CD4-positive, alpha-beta T cell treated with Interleukin-10 for 1 hour (primary cell): ENCODE data around the gene MMP20.

ENCODE experiments used
- DNase-seq: peaks from one replicate; pipeline ENCODE4 v3.0.0-alpha.2; 2020

The MMP20 gene

DNA sequence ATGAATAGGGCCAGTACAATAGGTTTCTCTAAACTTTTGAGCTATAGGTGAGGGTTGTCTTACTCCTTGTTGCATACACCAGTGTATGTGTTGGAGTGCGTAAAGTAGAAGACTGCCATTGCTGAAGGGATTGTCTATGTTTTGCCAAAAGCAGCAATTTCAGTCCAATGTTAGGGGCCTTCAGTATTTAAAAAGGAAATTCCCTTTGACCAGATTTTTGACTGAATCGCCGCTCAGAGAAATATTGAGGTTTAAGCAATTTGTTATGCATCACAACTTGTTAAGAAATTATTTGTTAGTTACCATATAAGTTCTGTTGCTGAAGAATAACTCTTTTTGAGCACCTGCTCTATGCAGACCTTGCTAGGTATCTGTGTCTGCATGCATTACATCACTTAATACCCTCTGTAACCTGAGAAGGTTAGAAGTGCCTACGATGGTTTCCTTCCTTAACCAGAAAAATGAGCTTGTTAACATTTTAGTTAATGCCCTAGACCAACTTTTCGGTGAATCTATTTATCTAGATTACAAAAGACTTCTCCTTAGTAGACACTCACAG, 33.9 kb downstream of the MMP20 start:
- no peak for DNase-seq

DNA sequence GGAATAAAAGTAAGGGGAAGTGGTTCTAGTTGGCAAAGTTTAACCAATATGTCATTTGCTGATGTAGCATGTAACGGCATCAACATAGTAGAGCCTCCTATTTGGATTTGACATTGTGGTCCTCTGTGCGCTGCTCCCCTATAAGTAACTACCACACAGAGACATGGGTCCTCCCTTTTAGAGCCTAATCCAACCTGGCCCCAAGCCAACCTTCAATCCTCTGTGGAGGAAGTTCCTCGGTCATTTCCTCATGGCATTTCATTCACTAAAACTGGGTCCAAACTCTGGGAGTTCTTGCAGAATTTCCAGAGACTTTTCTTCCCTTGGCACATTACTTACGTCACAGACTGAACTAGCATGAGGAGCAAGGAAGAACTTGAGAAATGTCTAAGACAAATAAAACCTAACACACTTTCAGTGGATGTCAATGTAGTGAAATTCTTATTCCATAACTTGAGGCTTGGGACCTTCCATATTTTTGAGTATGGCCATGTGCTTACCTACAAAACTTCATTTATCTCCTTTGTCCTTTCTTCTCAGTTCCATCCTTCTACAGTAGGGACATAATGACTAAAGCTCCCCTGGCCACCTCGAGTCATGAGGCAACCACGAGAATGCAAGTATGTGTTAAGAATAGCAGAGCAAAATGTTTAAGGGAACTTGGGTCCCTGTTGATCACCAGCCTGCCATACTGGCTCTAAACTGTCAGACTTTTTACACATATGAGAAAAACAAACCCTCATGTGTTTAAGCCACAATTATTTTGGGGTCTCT, 34.7 kb downstream of the MMP20 start:
- no peak for DNase-seq

DNA sequence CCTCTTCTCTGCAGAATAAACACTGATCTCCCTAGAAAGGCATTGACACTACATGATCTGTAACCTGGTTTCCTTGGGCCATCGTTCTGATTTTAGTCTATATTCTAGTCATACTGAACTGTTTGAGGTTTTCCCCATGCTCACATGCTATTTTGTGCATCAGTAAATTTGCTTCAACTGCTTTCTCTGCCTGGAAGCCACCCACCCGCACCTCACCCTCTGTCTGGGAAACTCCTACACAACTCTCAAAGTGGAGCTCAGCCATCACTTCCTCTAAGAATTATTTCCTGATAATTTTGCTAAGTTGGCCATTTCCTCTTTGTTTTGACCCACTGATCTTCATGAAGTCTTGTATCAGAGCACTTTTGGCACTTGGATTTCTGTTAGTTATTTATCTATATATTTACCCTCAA, 36.1 kb downstream of the MMP20 start:
- no peak for DNase-seq

DNA sequence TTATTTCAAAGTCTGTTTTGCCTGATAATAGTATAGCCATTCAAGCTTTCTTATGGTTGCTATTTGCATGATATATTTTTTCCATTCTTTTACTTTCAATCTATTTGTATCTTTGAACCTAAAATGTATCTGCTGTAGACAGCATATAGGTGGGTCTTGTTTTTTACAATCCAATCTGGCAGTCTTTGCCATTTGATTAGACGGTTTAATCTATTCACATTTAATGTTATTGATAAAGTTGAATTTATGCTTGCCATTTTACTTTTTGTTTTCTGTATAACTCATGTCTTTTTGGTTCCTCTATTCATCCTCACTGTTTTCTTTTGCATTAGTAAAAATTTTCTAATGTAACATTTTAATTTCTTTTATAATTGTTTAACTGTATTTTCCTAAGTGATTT, 37.4 kb downstream of the MMP20 start:
- DNase-seq = no peak

DNA sequence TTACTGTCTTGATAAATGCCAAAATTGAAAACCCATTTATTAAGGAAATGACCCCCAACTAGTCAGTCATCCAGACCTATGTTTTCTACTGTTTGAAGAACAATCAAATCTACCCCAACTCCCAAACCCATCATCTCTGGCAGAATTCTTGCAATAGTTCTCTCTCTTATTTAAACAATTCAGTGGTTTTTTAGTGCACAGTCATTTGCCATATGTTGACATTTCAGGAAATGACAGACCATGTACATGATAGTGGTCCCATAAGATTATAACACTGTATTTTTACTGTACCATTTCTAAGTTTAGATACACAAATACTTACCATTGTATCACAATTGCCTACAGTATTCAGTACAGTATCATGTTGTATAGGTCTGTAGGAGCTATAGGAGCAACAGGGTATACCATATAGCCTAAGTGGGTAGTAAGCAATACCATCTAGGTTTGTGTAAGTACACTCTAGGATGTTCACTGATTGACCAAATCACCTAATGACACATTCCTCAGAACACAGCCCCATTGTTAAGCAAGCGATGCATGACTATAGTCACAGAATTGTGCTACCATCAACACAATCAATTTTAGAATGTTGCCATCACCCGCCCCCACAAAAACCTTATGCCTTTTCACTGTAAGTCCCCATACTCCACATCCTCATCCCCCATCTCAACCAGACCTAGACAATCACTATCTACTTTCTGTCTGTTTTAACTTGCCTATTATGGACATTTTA, 41.8 kb downstream of the MMP20 start:
- DNase-seq = no peak

DNA sequence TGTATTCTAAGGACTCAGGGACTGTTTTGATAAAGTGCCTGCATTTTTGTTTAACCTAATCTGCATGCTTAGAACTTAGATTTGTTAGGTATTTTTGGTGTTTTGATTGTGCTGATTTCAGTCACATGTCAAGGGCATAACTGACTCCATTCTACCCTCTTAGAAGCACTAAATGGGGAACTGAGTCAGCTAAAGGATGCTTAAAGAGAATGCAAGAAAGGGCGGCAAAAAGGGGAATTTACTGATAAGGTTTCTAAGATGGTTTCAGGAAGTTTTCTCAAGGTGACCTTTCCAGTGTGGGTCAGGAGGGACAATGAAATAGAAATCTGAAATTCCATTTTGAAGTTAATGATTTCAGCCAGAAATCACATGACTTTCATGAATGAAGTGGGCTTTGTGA, 43.0 kb downstream of the MMP20 start:
- no peak for DNase-seq

DNA sequence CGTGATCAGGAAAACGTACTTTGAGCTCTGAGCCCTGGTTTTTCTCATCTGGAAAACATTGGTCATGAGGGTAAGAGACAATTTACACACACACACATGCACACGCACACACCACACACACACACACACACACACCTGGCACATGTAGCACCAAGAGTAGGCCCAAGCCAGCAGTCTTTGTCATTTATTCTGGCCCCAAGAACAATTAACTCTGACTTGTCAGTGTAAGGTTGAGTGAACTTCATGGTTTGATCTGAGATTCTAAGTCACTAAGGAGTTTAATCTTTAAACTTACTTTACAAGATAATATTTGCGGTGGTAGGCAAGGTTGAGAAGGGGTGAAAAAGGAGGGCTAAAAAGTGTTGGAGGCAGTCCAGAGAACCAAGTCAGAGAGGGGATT, 44.1 kb downstream of the MMP20 start:
- no peak for DNase-seq

DNA sequence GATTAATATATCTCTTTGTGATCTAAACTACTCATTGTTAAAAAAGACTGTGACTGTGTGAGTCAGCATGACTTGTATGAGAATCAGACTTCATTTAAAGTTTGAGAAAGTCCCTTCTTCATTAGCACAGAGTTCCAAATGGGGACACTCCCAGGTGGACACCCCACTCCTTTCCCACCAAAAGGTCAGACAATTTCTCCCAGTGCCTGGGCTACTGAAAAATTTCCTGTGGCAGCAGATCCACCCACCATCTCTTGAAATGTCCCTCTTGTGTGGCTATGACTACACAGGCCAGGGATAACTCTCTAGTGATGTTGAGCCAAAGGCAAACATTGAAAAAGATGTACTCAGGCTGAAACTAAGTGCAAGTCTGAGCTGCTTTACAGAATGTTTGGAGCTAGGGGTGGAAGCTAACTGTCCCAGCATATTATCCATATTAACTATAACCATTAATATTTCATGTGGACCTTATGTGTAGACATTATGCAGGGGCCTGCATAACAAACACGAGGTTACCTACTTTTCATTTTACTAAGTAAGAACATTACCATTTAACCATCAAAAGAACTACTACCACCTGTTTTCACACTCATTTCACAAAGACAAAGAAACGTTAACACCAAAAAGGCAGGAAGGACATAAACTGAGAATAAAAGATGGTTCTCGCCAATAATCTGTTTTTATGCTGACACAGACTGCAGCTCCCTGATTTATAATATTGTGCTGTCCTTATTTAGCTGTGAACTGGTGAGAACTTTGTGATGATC, 44.8 kb downstream of the MMP20 start:
- no peak for DNase-seq

DNA sequence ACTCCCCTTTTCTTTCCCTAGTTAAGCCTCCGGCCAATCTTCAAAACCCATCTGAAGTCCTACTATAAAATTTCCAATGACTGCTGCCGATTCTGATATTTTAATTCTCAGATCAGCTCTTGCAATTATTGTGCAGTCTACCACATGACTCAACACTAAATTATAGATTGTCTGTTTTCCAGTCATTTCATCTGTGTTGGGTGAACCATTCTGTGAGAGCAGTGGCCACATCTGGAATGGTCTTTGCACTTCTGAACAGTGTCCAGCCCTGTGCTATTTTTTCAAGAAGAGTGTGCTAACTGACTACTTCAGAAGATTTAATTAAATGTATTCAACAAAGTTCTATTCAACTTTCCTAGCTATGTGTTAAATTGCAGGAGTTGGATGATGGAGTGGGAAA, 47.4 kb downstream of the MMP20 start:
- no peak for DNase-seq

DNA sequence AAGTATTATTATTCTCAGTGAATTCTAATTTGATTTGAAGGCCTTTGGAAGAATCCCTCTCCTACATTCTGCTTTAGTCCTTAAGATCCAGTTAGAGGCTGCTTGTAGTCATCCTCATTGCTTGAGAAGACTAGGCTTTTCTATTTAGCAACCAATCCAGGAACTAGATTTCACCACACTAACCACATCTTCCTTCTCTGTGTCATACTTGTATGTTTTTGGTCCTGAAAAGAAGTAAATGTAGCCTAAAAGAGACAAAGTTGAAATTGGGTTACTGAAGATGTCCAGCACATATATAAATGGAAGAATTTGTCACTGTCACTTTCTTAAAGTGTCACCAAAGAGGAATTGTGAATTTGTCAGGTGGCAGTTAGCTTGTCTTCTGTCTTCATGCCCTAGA, 48.0 kb downstream of the MMP20 start:
- DNase-seq = peak; percentile 20

DNA sequence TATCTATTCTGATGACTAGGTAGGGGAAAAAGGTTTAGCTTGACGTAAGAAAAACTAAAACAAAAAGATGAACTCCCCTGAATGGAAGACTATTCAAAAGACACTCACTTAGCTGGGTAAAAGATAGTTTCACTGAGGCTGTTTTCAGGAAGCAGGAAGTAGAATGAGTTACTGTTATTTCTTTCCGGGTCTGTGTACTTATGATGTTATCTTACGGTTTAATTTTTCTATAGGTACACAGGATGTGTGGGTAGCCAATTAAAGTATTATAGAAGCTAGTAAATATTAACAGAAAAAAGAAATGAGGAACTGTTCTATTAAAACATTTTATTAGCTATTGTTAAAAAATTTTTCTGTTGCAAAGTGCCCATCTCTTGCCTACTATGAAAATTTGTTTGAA, 48.8 kb downstream of the MMP20 start:
- DNase-seq = peak; percentile 4

DNA sequence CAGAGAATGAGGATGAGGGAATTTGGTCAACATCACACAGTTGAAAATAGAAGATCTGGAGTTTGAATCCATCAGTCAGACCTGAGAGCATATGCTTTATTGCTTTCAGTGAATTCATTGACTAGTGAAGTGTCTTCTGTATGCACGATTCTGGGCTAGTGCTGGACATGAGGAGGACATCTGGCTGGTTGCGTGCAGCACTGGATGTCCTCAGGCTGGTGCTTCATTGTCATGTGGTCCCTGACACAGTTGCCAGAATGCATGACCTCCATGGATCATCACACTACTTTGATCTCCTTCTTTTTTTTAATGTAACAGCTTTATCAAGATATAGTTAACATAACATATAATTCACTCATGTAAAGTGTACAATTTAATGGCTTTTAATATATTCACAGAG, 50.1 kb downstream of the MMP20 start:
- DNase-seq = no peak

DNA sequence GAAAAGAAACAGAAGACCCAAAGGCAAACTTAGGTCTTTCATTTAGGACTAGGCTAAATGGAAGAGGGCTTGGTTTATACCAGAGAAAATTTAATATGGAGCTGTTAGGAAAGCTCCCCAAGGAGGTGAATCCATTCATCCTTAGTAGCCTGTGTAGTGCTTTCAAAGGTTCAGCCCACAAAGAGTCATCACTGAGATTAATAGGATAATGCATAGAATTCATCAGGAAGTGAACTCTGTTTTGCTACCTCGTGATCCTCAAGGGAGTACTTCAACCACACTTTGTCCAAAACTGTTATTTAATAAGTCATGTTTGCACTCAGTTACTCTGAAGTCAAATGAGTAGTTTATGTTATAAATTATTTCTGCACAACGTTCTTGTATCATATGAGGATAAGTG, 51.3 kb downstream of the MMP20 start:
- no peak for DNase-seq

DNA sequence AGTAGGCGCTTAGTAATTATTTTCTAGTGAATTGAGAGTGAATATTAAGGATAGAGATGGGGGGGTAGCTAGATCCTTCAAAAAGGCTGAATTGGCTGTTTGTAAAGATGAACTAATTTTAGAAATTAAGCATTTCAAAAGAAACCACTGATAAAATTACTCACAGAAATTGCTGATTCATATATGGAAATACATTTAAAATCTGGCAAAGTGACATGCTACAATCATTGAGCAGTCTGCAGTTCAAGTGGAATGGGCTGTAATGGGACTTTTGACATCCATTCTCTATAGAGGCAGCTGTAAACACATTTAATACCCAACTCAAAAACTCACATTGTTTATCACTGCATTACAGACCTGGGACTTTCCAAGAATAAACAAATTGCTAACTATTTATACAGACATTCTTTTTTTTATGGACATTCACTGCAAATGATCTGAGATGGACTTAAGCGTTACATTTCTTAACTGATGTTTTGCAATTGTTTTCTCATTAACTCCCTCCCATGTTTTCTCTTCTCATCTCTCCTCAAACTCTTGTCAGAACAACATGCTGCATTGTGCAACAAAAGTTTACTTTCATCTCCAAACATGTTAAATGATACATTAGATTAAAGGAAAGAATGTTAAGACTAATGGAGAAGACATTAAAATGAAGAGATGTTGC, 52.4 kb downstream of the MMP20 start:
- no peak for DNase-seq

DNA sequence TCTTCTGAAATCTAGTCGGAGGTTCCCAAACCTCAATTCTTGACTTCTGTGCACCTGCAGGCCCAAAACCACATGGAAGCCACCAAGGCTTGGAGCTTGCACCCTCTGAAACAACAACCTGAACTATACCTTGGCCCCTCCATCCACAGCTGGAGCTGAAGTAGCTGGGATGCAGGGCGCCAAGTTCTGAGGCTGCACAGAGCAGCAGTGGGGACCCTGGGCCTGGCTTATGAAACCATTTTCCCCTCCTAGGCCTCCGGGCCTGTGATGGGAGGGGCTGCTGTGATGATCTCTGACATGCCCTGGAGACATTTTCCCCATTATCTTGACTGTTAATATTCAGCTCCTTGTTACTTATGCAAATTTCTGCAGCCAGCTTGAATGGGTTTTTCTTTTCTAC, 56.3 kb downstream of the MMP20 start:
- DNase-seq = no peak

DNA sequence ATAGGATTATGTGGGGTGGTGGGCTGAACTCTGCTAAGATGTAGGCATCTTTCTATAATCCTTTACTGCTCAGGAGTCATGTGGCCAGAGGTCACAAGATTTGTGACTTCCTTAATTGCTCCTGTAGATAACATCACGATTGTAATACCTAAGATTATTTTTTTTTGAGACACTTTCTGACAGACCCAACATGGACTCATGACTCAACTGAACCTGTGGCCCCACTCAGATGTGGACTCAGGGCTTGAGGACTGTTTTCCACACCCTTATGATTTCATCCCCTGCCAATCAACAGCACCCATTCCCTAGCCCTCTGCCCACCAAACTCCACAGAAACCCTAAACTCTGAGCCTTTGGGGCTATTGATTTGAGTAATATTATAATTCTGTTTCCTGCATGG, 59.0 kb downstream of the MMP20 start:
- DNase-seq = no peak

DNA sequence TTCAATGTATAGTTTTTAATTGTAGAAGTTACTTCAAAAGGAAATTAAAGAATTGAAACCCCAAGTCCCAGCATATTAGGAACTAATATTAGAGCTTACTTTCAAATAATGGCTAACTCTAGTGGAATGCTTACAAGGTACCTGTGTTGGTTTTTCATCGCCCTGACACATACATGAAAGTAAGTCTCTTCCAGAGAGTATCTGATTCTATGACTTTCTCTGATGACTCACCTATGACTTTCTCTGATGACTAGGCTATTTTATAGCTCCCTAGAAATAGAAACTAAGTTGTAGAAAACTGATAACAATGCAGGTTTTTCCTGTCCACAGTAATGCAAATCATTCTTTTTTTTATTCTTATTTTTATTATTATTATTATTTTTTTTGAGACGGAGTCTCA, 61.0 kb downstream of the MMP20 start:
- DNase-seq = no peak

DNA sequence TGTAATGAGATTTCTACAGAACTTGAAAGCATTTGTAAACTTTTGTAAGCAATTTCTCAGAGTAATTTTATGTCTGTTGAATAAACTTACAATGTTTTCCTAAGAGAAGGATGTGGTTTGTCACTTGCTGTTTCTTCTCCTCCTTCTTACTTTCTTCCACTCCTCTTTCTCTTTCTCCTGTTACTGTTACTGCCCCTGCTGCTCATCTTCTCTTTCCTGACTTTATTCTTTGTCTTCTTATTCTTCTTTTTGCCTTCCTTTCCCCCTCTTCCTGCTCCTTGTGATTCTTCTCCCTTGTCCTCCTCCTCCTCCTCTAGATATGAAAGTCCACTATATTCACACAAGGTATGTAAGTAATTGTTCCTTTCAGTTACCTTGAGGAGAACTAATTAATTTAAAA, 63.5 kb downstream of the MMP20 start:
- no peak for DNase-seq

DNA sequence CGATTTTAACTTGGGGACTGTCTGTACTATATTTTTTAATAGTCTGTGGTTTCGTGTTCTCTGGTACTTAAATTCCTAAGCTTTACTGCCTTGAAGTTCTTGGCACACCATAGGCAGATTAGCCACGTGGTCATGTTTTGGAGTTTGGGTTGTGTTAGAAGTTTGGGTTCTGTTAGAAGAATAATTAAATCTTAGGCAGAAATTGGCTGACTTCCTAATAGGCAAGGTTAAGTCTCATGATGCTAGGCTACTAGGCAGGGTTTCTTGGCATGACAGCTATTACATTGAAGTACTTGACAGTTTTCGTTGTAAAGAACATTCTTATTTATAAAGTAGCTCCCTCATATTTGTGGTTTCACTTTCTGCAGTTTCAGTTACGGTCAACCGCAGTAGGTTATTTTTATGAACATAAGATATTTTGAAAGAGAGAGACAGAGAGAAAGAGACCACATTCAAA, 64.5 kb downstream of the MMP20 start:
- peak; percentile 34 for DNase-seq

DNA sequence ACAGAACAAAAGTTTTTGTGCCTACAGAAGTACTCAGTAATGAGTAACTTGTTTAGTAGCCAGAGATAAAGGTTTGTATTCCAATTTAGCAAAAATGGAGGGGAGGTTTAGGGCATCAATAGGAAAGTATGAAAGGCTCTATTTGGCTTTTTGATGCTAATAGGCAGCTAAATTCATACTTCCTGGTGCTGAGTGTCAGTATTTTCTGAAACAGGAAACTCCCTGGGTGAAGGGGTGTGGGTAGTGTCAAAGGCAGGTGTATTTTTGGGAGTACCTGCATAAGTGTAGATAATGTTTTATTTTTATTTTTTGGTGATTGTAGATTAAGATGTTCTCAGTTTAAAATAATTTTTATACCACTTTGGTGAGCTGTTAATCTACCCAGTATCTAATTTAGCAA, 65.3 kb downstream of the MMP20 start:
- DNase-seq = peak; percentile 30

DNA sequence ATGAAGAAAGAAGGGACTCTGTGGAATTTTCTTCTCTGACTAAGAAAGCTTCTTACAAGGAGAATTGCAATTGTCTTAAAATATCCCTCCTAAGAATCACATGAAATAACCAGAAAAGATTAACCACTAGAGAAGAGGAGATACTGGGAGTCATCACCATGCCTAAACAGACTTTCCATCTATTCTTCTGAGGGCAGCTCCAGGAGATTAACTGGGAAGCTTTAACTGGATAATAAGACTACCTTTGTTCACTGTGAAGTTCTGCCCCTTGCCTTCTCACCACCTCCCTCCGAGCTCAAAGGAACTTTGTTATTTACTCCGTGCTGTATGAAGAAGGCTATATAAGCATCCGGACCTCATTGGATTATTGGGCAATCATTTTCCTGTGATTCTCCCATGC, 70.0 kb downstream of the MMP20 start:
- DNase-seq = no peak

DNA sequence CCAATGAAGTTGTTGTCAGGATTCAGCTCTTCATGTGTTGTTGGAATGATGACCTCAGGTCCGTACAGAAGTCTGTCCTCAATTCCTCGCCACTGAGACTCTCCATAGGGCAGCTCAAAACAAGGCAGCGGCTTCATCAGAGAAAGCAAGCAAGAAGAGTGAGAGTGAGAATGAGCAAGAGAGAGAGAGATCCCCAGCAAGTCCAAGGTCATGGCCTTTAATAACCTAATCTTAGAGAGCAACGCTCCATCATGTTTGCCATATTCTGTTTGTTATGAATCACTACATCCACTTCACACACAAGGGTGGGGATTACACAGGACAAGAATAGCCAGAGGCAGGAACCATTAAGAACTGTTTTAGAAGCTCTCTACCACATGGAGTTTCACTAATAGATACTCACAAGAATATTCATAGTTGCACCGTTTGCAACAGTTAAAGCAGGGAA, 71.3 kb downstream of the MMP20 start:
- DNase-seq = no peak
